HG02981 (cell line): ENCODE data around the gene DRD2.

Source experiments
- ATAC-seq: cut with Tn5 transposase; IDR thresholded peaks from one replicate; pipeline ENCODE4 v1.9.1; 2021; ENCODE audit warnings: mild to moderate bottlenecking, moderate library complexity; ENCODE audit not compliant: unreplicated experiment

The DRD2 gene

DNA sequence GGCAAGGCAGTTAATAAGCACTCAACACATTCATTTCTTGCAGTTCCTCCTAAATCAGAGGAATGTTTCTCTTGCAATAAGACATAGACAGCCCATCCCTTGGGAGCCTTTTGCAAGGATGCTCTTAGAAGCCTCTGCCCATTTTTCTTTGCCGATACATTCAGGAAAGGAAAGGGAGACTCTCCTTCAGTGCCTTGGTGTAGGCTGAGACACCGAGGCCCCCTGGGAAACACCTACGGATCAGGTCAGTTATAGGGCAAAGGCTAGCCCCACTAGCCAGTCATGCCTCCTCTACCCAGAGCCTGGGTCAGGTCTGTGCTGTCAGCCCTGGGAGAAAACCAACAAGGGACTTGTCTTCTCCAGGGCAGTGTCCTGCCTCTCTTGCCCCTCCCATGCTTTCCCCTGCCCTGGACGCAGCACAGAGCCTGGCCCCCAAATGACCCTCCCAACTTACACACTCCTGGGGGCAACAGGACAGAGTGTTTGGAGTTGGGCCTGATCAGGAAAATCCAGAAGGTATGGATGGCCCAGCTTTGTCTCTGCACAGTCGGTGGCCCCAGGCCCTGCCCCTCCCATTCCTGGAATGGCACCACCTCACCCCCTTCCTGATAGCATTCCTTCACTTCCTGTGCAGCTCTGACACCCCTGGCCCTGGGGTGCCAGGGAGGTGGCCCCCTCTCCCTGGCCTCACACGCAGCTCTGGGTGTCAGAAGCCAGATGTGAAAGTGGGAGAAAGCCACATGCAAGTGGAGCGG lies 69.3 kb downstream of the DRD2 start:
- ATAC-seq: no peak

- no peak for ATAC-seq
Observed at GRCh38 chr11:113404859-113405430, 70.3 kb downstream of the DRD2 start.

DNA sequence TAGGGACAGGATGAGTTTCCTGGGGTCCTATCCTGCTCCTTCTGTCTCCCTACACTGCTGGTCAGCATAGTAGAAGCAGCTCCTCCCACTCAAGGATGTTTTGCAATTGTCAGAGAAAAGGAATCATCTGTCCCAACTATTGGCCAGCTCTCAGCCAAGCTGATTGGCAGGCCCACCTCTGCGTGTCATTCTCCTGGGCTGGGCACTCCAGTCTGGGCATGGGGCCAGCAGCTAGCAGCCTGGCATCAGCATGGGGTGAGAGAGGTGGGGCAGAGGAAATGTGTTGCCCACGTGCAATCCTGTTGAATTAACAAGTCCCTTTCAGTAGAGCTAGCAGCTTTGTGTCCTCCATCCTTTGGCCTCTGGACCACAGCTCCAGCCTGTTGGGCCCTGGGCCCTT lies 73.5 kb downstream of the DRD2 start:
- ATAC-seq: no peak

DNA sequence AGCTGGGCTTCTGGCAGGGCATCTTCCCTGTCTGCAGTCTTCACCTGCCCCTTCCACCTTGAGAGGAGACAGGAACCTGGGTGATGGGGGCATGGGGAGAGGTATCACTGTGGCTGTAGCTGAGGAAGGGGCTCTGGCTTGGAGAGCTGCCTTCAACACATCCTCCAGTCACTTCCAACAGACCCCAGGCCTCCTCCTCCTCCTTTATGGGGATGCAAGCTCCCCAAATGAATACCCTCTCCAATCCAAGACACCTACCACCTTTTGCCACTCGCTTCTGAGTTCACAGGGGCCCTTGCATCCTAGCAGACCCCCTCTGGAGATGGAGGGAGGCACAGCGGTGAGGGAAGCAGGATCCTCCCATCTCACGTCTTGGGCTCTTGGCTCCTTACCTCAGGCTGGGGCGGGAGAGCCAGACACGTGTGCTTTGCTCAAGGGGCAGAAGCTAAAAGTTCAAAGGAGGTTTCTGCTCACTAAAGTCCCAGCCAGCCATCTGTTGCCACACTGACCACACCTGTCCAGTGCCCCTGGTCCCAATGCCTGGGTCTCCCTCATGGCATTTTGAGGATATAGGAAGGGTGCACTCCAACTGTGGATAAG lies 74.5 kb downstream of the DRD2 start:
- no peak for ATAC-seq

DNA sequence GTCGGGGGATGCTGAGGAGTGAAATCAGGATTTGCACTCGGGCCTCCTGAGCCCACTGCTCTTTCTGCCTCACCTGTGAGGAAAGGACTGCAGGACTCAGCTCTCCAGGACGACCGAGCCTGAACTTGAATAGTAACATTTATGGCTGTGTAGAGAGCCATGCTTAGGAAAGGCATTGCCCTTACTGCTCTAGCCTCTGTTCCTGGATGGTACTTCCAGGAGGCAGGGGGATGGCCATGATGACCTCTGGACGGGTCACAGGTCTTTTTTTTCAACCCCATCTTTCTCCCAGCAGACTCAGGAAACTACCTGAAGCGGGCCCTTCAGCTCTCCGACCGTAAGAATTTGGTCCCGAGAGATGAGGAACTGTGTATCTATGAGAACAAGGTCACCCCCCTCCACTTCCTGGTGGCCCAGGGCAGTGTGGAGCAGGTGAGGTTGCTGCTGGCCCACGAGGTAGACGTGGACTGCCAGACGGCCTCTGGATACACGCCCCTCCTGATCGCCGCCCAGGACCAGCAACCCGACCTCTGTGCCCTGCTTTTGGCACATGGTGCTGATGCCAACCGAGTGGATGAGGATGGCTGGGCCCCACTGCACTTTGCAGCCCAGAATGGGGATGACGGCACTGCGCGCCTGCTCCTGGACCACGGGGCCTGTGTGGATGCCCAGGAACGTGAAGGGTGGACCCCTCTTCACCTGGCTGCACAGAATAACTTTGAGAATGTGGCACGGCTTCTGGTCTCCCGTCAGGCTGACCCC lies 76.3 kb downstream of the DRD2 start:
- ATAC-seq: no peak

DNA sequence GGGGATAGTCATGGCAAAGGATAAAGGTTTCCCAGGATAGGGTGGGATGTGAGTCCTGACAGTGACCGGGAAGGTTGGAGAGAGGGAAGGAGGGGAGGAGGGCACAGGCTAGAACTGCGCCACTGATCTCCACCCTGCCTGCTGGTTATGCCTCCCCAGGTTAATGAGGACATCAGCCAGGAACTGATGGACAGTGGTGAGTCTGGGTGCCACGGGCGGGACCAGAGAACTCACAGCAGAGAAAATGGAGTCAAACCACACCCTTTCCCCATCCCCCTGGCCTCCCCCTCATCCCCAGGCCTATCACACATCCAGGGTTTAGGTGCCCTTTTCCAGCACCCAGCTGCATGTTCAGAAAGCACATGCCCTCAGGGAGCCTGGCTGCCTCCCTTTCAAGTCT lies 77.4 kb downstream of the DRD2 start:
- ATAC-seq: no peak

DNA sequence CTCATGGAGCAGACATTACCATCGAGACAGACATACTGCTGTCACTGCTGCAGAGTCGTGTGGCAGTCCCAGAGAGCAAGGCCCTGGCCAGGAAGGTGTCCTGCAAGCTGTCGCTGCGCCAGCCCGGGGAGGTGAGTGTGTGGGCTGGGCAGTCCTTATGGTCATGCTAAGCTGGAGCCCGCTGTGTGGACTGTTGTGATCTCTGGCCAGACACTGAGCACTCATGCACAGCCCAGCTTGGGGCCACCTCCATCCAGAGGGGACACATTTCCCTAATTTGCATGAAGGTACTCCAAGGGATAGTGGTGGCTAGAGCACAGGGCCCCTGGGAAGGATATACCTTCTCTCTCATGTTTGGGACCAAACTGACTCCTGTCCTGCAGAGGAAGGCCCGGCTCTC lies 78.0 kb downstream of the DRD2 start:
- ATAC-seq: no peak

GRCh38 chr11:113396690-113397089 lies 78.5 kb downstream of the DRD2 start:
- ATAC-seq: no peak

DNA sequence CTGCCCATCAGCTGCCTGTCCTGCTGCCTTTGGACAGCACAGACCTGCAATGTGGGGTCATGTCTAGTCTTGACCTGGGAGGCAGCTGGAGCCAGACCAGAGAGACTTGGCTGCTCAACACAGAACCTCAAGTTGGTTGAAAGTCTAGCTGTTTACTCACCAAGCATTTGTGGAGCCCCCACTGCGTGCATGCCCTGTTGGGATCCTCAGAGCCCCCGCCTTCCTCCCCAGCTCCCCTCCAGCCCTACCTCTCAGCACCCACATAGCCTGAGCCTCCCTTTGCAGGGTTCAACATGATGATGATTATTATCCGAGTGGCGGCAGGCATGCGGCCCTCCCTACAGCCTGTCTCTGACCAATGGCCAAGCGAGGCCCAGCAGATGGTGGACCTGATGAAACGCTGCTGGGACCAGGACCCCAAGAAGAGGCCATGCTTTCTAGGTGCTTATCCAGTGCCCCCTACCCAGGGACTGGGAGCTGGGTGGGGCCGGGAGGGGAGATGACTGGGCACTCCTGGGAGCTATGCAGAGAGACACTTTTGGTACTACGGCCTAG lies 79.3 kb downstream of the DRD2 start:
- ATAC-seq: no peak

GRCh38 chr11:113394919-113395318 lies 80.3 kb downstream of the DRD2 start:
- no peak for ATAC-seq

GRCh38 chr11:113393501-113393985 lies 81.7 kb downstream of the DRD2 start:
- no peak for ATAC-seq

GRCh38 chr11:113392236-113392921 lies 82.8 kb downstream of the DRD2 start:
- ATAC-seq: no peak

- no peak for ATAC-seq
Observed at GRCh38 chr11:113389272-113389671, 85.9 kb downstream of the DRD2 start.

DNA sequence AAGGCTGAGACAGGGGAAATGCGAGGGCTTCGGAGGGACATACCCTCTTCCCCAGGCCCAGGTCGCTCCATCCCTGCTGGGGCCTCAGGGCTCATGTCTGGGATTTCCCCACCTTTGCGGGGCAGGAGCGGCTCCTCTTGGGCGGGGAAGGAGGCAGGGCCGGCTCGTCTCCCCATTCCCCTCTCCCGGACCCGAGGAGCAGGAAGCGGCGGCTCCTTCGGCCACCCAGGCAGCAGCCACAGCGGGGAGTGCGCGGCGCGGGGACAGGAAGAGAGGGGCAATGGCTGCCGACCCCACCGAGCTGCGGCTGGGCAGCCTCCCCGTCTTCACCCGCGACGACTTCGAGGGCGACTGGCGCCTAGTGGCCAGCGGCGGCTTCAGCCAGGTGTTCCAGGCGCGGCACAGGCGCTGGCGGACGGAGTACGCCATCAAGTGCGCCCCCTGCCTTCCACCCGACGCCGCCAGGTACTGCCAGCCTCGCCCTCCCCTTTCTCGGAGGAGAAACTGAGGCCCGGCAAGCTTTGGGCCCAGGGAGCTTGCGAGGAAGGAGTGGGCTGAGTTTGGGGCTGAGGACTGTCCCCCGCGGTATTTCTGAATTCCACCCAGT lies 87.5 kb downstream of the DRD2 start, which contains the start of gene ANKK1:
Gene ANKK1, plus strand, starts transcription at position 175 of the 607 bp plus-strand sequence. Its CDS starts 106 bp downstream, at position 281.
- no peak for ATAC-seq

DNA sequence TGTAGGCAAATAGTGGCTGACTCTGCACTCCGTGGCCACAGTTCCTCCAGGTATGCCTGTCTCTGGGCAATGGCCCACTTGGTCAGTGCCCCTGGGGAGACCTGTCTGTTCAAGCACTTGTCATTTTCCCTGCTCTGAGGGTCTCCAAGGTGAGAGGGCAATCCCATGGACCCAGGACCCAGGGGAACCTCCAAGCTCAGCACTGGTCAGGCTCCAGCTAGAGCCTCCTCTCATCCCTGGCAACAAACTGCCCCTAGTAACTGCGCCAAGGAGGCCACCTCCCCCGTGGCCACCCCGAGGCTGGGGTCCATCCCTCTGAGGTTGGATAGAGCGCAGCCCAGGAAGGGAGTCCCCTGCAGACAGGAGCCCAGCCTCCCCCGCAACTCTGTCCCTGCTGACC lies 88.3 kb downstream of the DRD2 start:
- ATAC-seq: no peak

GRCh38 chr11:113385749-113386148 lies 89.4 kb downstream of the DRD2 start:
- ATAC-seq: no peak

DNA sequence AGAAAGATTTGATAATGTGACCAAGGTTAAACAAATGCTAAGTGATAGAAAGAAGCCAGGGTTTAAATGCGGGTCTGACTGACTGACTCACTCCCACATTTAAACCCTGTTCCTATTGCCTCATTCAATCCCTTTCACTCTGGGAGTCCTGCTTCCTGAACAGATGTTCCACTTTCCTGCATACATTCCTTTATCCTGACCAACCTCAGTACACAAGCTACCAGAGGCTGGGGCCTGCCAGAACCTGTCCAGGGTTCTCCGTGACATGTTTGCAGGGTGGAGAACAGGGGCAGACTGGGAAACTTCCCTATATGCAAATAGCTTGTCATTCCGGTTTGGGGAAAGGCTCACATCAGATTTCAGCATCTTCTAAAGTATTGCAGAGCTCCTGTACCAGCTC lies 90.6 kb downstream of the DRD2 start:
- ATAC-seq: no peak

DNA sequence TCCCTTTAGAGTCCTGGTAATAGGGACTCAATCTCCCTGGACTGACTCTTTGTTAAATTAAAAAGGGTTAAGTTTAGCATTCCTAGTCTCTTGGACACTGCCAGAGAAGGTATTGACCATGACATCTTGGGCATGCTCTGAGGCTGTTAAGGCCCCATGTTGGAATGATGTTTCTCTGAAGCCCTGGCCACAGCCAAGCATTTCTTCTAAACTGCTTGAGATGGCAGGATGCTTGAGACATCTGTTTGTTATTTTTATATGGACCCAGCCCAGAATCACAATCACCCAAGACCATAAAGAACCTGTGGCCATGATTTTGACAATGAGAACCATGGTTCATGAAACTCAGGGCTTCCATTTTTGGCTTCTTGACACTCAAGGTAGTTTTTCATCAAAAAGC lies 93.1 kb downstream of the DRD2 start:
- ATAC-seq: no peak

GRCh38 chr11:113378692-113379091 lies 96.5 kb downstream of the DRD2 start:
- no peak for ATAC-seq
